Measurements from ENCODE around the gene COL18A1. TPM values are rescaled to one million over a fixed set of nuclear protein-coding genes. Genes with fewer than 3 reads are reported as not detected.
"Not testable (repeated sequence)": the region's sequence is repeated elsewhere in the genome, so short reads cannot be mapped to it uniquely, and the experiment has no call there.

The COL18A1 gene
- total RNA-seq, 1 experiment from 2014 or later: 838 TPM

DNA sequence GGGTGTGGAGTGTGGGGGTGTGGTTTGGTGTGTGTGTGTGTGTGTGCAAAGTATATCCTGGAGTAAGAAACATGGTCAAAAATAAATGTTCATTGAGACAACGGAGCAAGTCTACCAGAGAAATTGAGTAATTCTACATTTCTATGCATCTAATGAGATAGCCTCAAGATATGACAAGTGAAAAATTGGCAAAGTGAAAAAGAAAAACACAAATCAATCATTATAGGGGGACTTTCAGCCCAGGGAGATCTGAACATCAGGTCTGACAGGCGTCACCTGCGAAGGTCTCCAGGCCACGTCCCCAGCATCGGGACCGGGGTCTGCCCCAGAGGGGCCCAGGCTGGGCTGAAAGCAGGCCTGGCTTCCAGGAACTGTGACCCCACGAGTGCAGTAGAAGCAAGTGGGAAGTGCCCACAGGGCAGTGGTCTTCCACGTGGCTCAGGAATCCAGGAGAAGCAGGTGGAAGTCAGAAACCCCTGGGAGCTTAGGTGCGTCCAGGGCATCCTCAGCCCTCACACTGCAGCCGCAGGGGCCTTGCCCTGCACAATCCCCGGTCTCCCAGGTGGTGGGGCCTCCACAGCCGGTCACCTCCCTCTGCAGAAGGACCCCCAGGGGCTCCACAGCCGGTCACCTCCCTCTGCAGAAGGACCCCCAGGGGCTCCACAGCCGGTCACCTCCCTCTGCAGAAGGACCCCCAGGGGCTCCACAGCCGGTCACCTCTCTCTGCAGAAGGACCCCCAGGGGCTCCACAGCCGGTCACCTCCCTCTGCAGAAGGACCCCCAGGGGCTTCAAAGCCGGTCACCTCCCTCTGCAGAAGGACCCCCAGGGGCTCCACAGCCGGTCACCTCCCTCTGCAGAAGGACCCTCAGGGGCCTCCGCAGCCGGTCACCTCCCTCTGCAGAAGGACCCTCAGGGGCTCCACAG, 96.4 kb downstream of the COL18A1 start:
- in situ Hi-C loops (cut with HindIII; ENCODE audit: low pct_unique_long_range_greater_than_20kb, low sequenced_read_pairs): loop anchor here (25.0 kb wide), 1 partner anchor 164 kb away; no protein-coding TSS in a partner anchor
- DNase-seq (ENCODE audit: low read depth): not testable (repeated sequence)

GRCh38 chr21:45502006-45502345, 97.0 kb downstream of the COL18A1 start:
- in situ Hi-C loops (cut with HindIII; ENCODE audit: low pct_unique_long_range_greater_than_20kb, low sequenced_read_pairs): loop anchor here (25.0 kb wide), 1 partner anchor 165 kb away; no protein-coding TSS in a partner anchor
- DNase-seq (ENCODE audit: low read depth): no peak

GRCh38 chr21:45502600-45502999, 97.6 kb downstream of the COL18A1 start:
- no peak for DNase-seq (ENCODE audit: low read depth)
- in situ Hi-C loops (cut with HindIII; ENCODE audit: low pct_unique_long_range_greater_than_20kb, low sequenced_read_pairs): loop anchor here (25.0 kb wide), 1 partner anchor 165 kb away; no protein-coding TSS in a partner anchor

- in situ Hi-C loops (cut with HindIII; ENCODE audit: low pct_unique_long_range_greater_than_20kb, low sequenced_read_pairs): loop anchor here (25.0 kb wide), 1 partner anchor 166 kb away; no protein-coding TSS in a partner anchor
- not testable (repeated sequence) for DNase-seq (ENCODE audit: low read depth)
Observed at GRCh38 chr21:45503226-45503625, 98.3 kb downstream of the COL18A1 start.

DNA sequence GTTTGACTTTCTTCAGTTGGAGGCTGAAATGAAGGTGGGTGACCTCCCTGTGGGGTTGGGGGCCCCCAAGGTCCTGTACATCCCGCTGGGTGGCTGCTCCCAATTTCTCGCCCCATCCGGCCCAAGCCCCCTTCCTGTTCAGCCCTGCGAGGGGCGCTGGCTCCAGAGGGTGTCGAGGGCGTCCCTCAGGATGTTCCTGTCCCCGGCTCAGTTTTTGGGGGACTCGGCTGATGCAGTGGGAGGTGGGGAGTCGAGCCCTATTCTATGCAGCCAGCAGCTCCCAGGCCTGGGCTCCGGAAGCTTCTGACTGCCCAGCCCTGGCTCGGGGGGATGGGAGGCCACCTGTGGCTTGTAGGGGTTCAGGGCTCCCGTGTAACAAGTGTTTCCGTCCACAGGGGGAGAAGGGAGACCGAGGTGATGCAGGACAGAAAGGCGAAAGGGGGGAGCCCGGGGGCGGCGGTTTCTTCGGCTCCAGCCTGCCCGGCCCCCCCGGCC, 99.1 kb downstream of the COL18A1 start:
- in situ Hi-C loops (cut with HindIII; ENCODE audit: low pct_unique_long_range_greater_than_20kb, low sequenced_read_pairs): loop anchor here (25.0 kb wide), 1 partner anchor 167 kb away; no protein-coding TSS in a partner anchor
- no peak for DNase-seq (ENCODE audit: low read depth)

DNA sequence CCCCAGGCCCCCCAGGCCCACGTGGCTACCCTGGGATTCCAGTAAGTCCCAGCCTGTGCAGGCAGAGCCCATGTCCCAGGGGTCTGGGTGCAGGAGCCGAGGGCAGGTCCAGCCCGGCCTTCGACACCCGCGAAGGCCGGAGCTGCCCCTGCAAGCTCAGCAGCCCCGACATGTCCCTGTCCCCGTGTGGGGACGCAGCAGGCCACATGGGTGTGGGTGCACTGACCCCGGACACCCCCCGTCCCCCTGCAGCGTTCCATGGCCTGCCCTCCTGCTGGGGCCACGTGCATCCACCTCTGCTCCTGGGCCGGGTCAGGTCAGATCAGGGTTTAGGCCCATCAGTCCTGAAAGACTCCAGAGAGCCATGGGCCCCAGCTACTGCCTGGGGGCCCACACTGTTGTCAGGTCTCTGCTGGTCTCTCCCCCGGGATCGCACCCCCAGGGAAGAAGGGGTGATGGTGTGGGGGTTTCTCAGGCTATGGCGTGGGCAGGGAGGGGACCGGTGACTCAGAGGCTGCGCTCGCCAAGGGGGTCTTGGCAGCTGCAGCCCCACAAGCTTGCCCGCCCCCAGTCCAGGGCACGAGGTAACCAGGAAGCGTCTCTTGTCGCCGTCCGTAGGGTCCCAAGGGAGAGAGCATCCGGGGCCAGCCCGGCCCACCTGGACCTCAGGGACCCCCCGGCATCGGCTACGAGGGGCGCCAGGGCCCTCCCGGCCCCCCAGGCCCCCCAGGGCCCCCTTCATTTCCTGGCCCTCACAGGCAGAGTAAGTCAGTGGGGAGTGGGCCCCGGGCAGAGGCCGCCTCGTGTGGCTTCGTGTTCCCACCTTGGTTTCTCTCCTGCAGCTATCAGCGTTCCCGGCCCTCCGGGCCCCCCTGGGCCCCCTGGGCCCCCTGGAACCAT, 99.8 kb downstream of the COL18A1 start:
- no peak for DNase-seq (ENCODE audit: low read depth)
- in situ Hi-C loops (cut with HindIII; ENCODE audit: low pct_unique_long_range_greater_than_20kb, low sequenced_read_pairs): loop anchor here (25.0 kb wide), 1 partner anchor 167 kb away; no protein-coding TSS in a partner anchor

- in situ Hi-C loops (cut with HindIII; ENCODE audit: low pct_unique_long_range_greater_than_20kb, low sequenced_read_pairs): loop anchor here (25.0 kb wide), 1 partner anchor 168 kb away; no protein-coding TSS in a partner anchor
- DNase-seq (ENCODE audit: low read depth): no peak
Observed at GRCh38 chr21:45505416-45506021, 100.6 kb downstream of the COL18A1 start.

DNA sequence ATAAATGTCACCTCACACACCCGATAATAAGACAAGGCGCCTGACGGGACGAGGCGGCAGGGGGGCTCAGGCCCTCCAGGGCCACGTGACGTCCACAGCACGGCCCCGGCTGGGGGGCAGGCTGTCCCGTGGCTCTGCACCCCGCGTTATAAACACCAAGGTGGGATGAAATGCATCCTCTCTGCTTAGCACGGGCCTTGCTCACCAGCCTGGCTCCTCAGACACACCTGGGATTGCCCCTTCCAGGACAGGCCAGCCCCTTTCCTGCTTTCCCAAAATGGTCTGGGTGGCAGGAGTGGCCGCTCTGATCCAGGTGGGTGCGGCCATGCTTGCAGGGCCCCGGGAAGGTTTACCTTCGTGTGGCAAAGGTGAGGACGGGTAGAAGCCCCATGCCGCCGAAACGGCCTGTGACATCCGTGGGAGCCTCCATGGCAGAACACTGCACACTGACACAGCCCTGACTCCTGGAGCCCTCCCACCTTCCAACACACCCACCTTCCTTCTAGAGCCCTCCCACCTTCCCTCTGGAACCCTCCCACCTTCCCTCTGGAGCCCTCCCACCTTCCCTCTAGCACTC, 101.4 kb downstream of the COL18A1 start:
- in situ Hi-C loops (cut with HindIII; ENCODE audit: low pct_unique_long_range_greater_than_20kb, low sequenced_read_pairs): loop anchor here (25.0 kb wide), 1 partner anchor 169 kb away; no protein-coding TSS in a partner anchor
- no peak for DNase-seq (ENCODE audit: low read depth)

GRCh38 chr21:45506836-45507522, 102.0 kb downstream of the COL18A1 start:
- no peak for DNase-seq (ENCODE audit: low read depth)
- in situ Hi-C loops (cut with HindIII; ENCODE audit: low pct_unique_long_range_greater_than_20kb, low sequenced_read_pairs): loop anchor here (25.0 kb wide), 1 partner anchor 170 kb away; no protein-coding TSS in a partner anchor

DNA sequence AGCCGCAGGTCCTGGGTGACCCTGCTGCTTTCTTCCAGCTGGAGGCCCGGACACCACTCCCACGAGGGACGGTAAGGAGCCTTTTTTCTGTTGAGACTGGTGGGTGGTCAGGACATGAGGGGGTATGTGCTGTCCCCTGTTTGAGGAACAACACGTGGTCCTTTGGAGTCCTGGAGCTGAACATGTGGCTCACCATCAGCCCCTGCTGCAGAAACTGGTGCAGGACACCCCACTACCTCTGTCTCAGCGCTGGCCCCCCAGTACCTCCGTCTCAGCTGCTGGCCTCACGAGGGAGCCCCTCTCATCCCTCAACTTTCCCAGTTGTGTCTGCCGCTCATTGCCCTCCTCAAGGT, 102.5 kb downstream of the COL18A1 start:
- in situ Hi-C loops (cut with HindIII; ENCODE audit: low pct_unique_long_range_greater_than_20kb, low sequenced_read_pairs): loop anchor here (25.0 kb wide), 1 partner anchor 170 kb away; no protein-coding TSS in a partner anchor
- no peak for DNase-seq (ENCODE audit: low read depth)

DNA sequence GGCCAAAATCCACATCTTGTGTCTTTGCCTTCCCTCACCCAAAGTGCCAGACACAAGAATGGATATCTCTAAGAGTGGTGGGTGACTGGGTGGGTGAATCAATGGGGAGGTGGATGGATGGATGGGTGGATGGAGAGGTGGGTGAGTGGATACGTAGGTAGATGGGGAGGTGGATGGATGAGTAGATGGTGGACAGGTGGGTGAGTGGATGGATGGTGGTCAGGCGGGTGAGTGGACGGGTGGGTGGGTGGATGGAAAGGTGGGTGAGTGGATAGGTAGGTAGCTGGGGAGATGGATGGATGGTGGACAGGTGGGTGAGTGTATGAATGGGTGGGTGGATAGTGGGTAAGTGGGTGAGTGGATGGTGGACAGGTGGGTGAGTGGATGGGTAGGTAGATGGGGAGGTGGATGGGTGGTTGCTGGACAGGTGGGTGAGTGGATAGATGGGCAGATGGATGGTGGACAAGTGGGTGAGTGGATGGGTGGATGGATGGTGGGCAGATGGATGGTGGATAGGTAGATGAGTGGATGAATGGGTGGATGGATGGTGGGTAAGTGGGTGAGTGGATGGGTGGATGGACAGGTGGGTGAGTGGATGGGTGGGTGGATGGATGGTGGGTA, 103.0 kb downstream of the COL18A1 start:
- DNase-seq (ENCODE audit: low read depth): no peak
- in situ Hi-C loops (cut with HindIII; ENCODE audit: low pct_unique_long_range_greater_than_20kb, low sequenced_read_pairs): loop anchor here (25.0 kb wide), 1 partner anchor 171 kb away; no protein-coding TSS in a partner anchor

- in situ Hi-C loops (cut with HindIII; ENCODE audit: low pct_unique_long_range_greater_than_20kb, low sequenced_read_pairs): loop anchor here (25.0 kb wide), 1 partner anchor 172 kb away; no protein-coding TSS in a partner anchor
- DNase-seq (ENCODE audit: low read depth): no peak
Observed at GRCh38 chr21:45508607-45509565, 103.9 kb downstream of the COL18A1 start.

GRCh38 chr21:45509566-45510465, 104.9 kb downstream of the COL18A1 start:
- DNase-seq (ENCODE audit: low read depth): no peak
- in situ Hi-C loops (cut with HindIII; ENCODE audit: low pct_unique_long_range_greater_than_20kb, low sequenced_read_pairs): loop anchor here (25.0 kb wide), 1 partner anchor 173 kb away; no protein-coding TSS in a partner anchor

DNA sequence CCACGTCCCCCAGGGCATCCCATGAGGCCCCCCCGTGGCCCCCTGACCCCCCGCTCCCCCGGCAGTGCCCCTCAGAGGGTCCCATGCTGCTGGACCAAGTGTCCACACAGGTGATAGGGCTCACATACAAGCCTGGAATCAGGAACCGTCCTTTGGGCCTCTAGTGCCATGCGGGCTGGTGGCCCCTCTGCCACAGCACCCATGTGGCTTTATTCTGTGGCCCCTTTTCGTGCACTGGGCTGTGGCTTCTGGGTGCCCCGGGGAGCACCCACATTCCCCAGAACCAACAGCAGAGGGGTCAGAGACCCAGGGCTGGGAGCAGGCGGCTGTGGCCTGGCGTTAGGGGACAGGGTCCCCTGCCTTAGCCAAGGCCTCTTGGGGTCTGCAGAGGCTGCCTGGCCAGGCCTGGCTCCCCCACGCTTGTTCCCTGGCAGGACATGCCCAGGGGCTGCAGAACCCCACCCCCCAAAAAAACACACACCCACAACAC, 105.5 kb downstream of the COL18A1 start:
- DNase-seq (ENCODE audit: low read depth): no peak
- in situ Hi-C loops (cut with HindIII; ENCODE audit: low pct_unique_long_range_greater_than_20kb, low sequenced_read_pairs): loop anchor here (25.0 kb wide), 1 partner anchor 173 kb away; no protein-coding TSS in a partner anchor

Data from Caki2 (cell line).